GM19099 (cell line): ENCODE measurements around the gene LSS.

Experiments
- POLR2A ChIP-seq: IDR thresholded peaks from 3 replicates; pipeline ENCODE4 v1.6.1; 2011; ENCODE audit warnings: low read depth; ENCODE audit not compliant: insufficient read length; ENCODE audit errors: extremely low read depth

LSS gene

DNA sequence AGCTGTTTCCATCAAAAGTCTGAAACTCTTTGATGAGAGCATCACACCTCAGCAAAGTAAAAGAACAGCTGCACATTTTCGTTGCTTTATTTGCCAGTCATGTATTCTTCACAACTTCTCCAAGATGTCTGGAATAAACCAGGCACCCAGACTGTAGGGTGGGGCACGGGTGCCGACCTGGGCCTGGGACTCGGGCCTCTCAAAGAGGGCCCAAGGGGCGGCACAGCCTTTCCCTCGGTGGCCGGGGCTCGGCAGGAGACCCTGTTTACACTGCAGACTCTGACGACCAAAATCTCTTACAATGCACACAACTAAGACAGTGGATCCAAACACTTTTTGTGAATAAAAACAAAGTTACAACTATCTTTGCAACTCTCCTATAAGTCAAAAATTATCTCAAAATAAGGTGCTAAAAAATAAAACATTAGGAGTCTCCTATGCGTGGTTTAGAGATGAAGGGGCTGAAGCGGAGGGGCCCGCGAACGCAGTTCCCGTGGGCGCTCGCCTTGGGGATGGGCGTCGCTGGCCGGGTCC is 696 bp downstream of the LSS start:
- TF ChIP-seq POLR2A = no peak

GRCh38 chr21:46226920-46227599 is 1.5 kb downstream of the LSS start:
- no peak for TF ChIP-seq POLR2A

DNA sequence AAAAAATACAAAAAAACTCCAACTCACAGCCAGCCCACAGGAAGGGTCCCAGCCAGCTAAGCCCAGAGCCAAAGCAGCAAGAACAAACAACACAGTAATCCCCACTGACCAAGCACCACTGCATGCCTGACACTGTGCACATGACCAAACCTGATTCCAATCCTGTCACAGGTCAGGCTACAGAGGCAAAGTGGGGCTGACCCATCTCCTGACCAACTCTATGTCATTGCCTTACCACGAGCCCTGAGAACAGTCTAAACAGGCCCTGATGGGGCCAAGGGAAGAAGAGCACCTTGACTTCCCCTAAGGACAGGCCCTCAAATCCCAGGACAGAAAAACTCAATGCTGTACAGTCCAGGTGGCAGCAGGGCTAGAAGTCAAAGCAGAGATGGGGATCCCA is 2.4 kb downstream of the LSS start:
- TF ChIP-seq POLR2A = no peak

- TF ChIP-seq POLR2A = no peak
Measured at GRCh38 chr21:46223217-46223616, 5.4 kb downstream of the LSS start.

- TF ChIP-seq POLR2A = no peak
Measured at GRCh38 chr21:46222436-46223116, 6.0 kb downstream of the LSS start.

GRCh38 chr21:46221664-46222435 is 6.7 kb downstream of the LSS start:
- no peak for TF ChIP-seq POLR2A

DNA sequence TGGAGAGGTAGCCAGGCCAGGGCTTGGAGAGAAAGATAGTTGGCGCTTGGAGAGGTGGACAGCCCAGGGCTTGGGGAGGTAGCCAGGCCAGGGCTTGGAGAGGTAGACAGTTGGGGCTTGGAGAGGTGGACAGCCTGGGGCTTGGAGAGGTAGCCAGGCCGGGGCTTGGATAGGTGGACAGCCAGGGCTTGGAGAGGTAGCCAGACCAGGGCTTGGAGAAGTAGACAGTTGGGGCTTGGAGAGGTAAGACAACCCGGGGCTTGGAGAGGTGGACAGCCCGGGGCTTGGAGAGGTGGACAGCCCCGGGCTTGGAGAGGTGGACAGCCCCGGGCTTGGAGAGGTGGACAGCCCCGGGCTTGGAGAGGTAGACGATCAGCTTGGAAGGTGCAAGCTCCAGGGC is 7.7 kb downstream of the LSS start:
- TF ChIP-seq POLR2A = no peak

DNA sequence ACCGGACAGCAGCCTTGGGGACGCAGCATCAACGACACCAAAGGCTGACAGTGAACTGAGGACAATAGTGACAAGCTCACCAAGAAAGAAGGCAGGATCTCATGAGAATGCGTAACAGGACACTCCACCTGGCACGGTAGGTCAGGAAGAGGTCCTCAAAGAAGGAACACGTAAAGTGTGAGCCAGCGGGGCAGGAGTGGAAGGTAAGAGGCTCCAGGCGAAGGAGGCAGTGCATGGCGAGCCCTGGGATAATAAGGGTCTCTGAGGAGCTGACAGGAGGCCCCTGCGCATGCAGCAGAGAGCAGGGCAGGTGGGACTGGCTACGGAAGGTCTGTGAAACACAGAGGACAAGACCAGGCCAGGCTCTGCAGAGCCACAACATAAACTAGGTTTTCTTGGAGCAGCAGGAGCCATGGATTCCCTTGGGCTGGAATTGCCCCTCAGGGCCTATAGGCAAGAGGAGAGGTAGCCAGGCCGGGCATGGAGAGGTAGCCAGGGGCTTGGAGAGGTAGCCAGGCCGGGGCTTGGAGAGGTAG is 8.2 kb downstream of the LSS start:
- no peak for TF ChIP-seq POLR2A

DNA sequence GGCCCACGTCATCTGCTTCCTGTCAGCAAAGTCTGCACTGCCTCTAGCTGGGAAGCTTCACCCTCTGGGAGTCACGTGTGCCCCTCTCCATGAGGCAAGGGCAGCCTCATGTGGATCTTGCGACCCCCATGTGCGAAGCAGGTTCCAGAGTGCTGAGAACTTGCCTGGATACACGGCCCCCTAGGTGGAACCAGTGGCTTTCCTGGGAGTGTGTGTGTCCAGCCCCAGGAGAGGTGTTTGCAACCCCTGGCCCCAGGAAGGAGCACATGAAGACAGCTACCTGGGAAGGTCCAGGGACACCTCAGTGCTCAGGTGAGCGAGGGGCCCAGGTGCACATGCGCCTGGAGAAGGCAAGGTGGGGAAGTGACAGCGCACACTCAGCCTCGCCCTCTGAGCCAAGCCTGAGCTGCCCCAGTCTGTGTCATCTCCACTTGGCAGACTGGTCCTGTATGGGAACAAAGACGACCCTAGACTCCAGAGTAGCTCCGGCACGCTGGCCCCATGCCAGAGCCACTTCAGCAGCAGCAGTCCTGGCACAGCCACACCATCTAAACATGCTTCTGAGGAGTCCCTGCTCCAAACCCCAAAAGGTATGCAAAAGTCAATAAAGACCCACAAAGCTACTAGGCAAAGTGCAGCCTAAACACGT is 8.9 kb downstream of the LSS start:
- TF ChIP-seq POLR2A = no peak

- TF ChIP-seq POLR2A = no peak
Measured at GRCh38 chr21:46218906-46219590, 9.5 kb downstream of the LSS start.

DNA sequence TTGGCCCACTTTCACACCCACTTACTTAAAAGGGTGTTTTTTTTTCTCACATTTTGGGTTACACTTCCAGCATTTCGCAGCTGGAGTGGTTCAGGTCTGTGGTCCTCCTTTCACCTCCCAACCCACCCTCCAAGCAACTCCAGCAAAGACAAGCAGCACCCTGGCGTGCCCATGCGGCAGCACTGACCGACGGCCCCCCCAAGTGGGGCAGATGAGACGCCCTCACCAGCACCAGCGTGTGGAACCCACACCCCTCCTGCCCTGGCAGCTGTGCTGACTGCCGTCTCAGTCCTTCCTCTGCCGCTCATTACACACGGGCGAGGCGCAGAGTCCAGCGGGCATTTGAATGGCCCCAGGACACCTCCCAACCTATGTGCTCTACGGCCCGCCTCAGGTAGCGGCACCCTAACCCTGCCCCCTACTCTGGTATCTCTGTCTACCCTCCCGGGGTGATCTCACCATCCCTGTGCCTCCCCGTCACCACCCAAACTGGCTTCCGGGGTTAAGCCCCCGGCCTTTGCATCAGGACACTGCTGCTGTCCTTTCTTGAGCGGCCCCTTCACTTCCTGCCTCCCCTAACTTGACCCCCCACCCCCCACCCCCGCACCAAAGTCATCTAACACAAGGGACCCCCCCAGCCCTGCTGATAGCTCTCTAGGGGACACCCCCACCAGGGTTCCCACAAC is 10.9 kb downstream of the LSS start:
- no peak for TF ChIP-seq POLR2A

DNA sequence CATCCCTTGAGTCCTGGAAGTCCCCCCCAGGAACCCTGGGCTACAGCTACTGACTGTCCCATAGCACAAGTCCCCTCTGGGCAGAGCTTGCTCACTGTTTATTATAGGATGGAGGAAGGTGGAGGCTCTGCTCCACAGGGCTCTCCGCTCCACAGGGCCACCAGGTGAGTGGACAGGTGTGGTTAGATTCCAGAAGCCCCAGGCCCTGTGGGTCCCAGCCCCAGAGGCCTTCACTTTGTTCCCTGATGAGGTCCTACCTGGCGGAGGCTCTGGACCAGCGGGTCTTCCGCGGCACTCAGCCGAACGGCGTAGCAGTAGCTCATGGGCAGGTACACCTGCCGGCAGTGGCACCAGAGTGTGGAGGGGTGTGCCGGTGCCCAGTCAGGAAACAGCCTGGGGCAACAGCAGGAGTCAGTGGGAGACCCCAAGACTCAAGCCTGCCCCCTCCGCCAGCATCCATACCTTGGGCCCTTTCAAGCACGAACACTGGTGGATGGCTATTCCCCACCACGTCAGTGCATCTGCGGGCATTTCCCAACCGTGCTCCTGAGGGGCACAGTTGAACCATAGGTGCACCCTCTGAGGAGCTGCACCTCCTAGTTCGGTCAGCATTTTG is 12.3 kb downstream of the LSS start:
- TF ChIP-seq POLR2A = no peak

- no peak for TF ChIP-seq POLR2A
Measured at GRCh38 chr21:46215436-46216131, 13.0 kb downstream of the LSS start.
